HFFc6 (cell line): ENCODE data around the gene YBX2. TPM values are rescaled to one million over a fixed set of nuclear protein-coding genes. Genes with fewer than 3 reads are reported as not detected.
A peak's percentile ranks its signal among the peaks of the same experiment; 100 is the strongest.
"Not testable (repeated sequence)": the region's sequence is repeated elsewhere in the genome, so short reads cannot be mapped to it uniquely, and the experiment has no call there.

Source experiments
- DNase-seq: peaks from one replicate; pipeline ENCODE4 v3.0.0-alpha.2; 2018
- H3K27ac Mint-ChIP-seq: 2 replicates; pipeline ENCODE4 v1.8.0; 2020; ENCODE audit warnings: mild to moderate bottlenecking, mixed read lengths
- H3K27me3 Mint-ChIP-seq: 2 replicates; pipeline ENCODE4 v1.8.0; 2021; ENCODE audit warnings: mild to moderate bottlenecking, moderate library complexity, mixed read lengths; ENCODE audit not compliant: insufficient read depth
- H3K36me3 Mint-ChIP-seq: 2 replicates; pipeline ENCODE4 v1.8.0; 2021; ENCODE audit warnings: low read depth, mixed read lengths
- H3K4me1 Mint-ChIP-seq: 2 replicates; pipeline ENCODE4 v1.8.0; 2020; ENCODE audit warnings: low read depth, mixed read lengths
- H3K4me3 Mint-ChIP-seq: 2 replicates; pipeline ENCODE4 v1.8.0; 2020; ENCODE audit warnings: mild to moderate bottlenecking, moderate library complexity, mixed read lengths
- H3K9me3 Mint-ChIP-seq: 2 replicates; pipeline ENCODE4 v1.8.0; 2020; ENCODE audit warnings: mild to moderate bottlenecking, mixed read lengths
- CTCF ChIP-seq: fragments of 200-600 bp; sonication (generic); IDR thresholded peaks from 2 replicates; pipeline ENCODE4 v1.5.0; 2021; ENCODE audit warnings: antibody characterized with exemption, mild to moderate bottlenecking
- total RNA-seq, 6 experiments: library from RNA; stranded (reverse); fragmentation: NEBNext Ultra II Directional; extraction: Animal tissue kit (Norgen Biotek cat#: 25700); gene quantifications; 2 replicates in 1 of 6; 3 replicates in 5 of 6; pipeline ENCODE4 v1.2.3, GENCODE V29; 2021

The YBX2 gene
- total RNA-seq, 6 experiments from 2014 or later, result not detected

DNA sequence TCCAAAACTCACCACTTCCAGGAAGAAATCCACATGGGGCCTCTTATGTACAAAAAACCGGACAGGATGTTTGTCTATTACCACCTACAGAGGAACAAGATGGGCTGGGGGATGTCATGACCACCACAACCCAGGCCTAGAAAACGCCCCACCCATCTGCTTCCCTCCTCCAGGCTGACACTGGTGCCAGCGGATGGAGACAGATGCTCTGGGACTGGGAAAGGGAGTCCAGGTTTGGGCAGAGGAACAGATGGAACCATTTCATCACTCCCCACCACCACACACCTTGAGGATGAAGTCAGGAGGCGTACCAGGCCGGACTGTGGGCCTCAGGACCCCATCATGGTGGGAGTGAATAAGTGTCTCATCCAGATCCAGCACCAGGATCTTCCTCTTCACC lies 47.7 kb downstream of the YBX2 start:
- Mint-ChIP-seq H3K4me1 (peaks cover 32% of the 10 kb centered on the region), H3K9me3 (no peaks in the 10 kb centered on the region), H3K27ac (peak overlapping the region; percentile 40; the same call in 1 of the 2 replicates), H3K36me3 (peaks cover 31% of the 10 kb centered on the region), H3K4me3 (no peak overlapping the region), H3K27me3 (peaks cover 2% of the 10 kb centered on the region)
- DNase-seq, result no peak
- no peak for TF ChIP-seq CTCF

DNA sequence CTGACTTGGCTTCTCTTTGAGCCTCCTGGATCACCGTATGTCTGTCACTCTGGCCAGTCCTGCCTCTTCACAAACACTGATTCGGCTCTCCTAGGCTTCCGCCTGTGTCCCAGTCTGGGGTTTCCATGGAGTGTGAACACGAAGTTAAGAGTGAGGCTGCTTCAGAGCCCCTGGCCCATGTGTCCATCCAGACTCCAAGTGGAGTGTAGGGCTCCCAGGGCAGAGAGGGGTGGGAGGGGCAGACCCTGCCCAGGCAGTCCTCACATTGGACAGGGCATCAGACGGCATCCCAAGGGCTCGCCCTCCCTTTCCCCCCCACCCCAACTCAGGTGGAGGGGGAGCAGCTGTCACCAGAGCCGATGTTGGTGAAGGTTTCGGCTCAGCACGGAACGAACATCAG lies 50.6 kb downstream of the YBX2 start:
- Mint-ChIP-seq H3K36me3 (peaks cover 33% of the 10 kb centered on the region), H3K27ac (peak overlapping the region; percentile 94; the same call in 1 of the 2 replicates), H3K4me1 (peaks cover 36% of the 10 kb centered on the region)
- not testable (repeated sequence) for H3K4me3 Mint-ChIP-seq, H3K9me3 Mint-ChIP-seq, DNase-seq, H3K27me3 Mint-ChIP-seq

GRCh38 chr17:7243453-7243729 lies 51.0 kb downstream of the YBX2 start:
- Mint-ChIP-seq H3K4me1 (peaks cover 32% of the 10 kb centered on the region), H3K36me3 (peaks cover 33% of the 10 kb centered on the region), H3K4me3 (peak overlapping the region; percentile 88), H3K9me3 (no peaks in the 10 kb centered on the region), H3K27me3 (peaks cover 4% of the 10 kb centered on the region), H3K27ac (peak overlapping the region; percentile 94)
- DNase-seq, result no peak
- TF ChIP-seq CTCF, result no peak

- peaks cover 33% of the 10 kb centered on the region for H3K36me3 Mint-ChIP-seq
- H3K27ac Mint-ChIP-seq, result peak overlapping the region; percentile 94
- DNase-seq, result peak; percentile 89
- H3K27me3 Mint-ChIP-seq, result peaks cover 4% of the 10 kb centered on the region
- H3K9me3 Mint-ChIP-seq, result no peaks in the 10 kb centered on the region
- TF ChIP-seq CTCF, result peak; percentile 29
- peaks cover 30% of the 10 kb centered on the region for H3K4me1 Mint-ChIP-seq
- H3K4me3 Mint-ChIP-seq, result peak overlapping the region; percentile 88
Observed at GRCh38 chr17:7242717-7243452, 51.6 kb downstream of the YBX2 start.

GRCh38 chr17:7241783-7242716 lies 52.4 kb downstream of the YBX2 start, which contains the start of gene GABARAP:
GABARAP (minus strand) TSS chr17:7242449; CDS start chr17:7242330, 119 bp downstream.
- Mint-ChIP-seq H3K4me1 (peaks cover 35% of the 10 kb centered on the region), H3K36me3 (peaks cover 37% of the 10 kb centered on the region), H3K4me3 (peak within 1 kb of the TSS; percentile 88), H3K27me3 (peaks cover 5% of the 10 kb centered on the region), H3K27ac (peak within 1 kb of the TSS; percentile 94), H3K9me3 (no peaks in the 10 kb centered on the region)
- peak; percentile 75 for DNase-seq
- TF ChIP-seq CTCF, result no peak
